ENCODE measurements around the gene CD6. TPM values are rescaled to one million over a fixed set of nuclear protein-coding genes. Genes with fewer than 3 reads are reported as not detected.

The CD6 gene
- total and polyA plus RNA-seq, 2 experiments from 2014 or later, result 0.03 TPM; not detected in 1

DNA sequence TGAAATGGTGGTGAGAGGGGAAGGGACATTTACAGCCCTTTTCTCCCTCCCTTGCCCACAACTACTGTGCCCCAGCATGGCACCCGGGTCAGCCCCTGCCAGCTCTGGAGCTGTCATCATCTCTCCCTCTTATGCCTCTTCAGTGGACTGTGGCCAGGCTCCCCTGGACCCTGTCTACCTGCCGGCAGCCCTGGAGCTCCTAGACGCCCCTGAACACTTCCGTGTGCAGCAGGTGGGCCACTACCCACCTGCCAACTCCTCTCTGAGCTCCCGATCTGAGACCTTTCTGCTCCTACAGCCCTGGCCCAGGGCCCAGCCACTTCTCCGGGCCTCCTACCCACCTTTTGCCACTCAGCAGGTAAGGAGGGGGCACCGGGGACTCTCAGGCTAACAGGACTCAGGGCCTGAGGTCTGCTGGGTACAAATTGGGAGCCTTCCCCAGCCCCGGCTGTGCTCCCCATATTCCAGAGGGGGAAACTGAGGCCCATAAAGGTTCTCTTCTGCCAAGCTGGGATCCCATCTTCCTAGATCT is 44.4 kb upstream of the CD6 start:
- Histone ChIP-seq H3K36me3 (replicated peaks; ENCODE audit: insufficient read depth, low read depth) (no peaks in the 10 kb centered on the region), H3K4me2 (no peak overlapping the region), H3K9me3 (ENCODE audit: low read depth) (no peaks in the 10 kb centered on the region), H3K4me3 (no peak overlapping the region), H3K27me3 (no peaks in the 10 kb centered on the region), H3K79me2 (peaks cover 10% of the 10 kb centered on the region), H3K27ac (no peak overlapping the region), H4K20me1 (ENCODE audit: insufficient read depth, poor library complexity, severe bottlenecking) (no peaks in the 10 kb centered on the region), H3K4me1 (ENCODE audit: insufficient read depth) (peaks cover 5% of the 10 kb centered on the region), H3K9me2 (replicated peaks; ENCODE audit: insufficient read depth) (no peaks in the 10 kb centered on the region), H2AFZ (no peak overlapping the region)
- no peak for TF ChIP-seq CTCF (IDR thresholded peaks at IDR 0.05; ENCODE audit: poor library complexity)
- 96% methylated on average over 7 of the region's 8 CpGs for WGBS (ENCODE audit: low lambda C conversion rate, missing lambda C conversion rate)
- DNase-seq (ENCODE audit: low spot score), result no peak

DNA sequence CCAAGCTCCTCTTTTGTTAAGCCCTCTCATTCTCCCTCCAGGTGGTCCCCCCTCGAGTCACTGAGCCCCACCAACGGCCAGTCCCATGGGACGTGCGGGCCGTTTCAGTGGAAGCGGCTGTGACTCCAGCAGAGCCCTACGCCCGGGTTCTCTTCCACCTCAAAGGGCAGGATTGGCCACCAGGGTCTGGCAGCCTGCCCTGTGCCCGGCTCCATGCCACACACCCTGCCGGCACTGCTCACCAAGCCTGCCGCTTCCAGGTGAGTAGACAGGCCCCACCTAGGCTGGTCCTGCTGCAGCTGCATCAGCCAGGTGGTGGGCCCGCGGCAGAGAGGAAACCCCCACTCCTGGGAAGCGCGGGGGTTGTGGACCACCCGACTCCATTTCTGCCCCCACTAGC is 43.9 kb upstream of the CD6 start:
- no peaks in the 10 kb centered on the region for H3K36me3 ChIP-seq (replicated peaks; ENCODE audit: insufficient read depth, low read depth)
- peaks cover 5% of the 10 kb centered on the region for H3K4me1 ChIP-seq (ENCODE audit: insufficient read depth)
- H3K27me3 ChIP-seq, result no peaks in the 10 kb centered on the region
- H3K4me2 ChIP-seq, result no peak overlapping the region
- H4K20me1 ChIP-seq (ENCODE audit: insufficient read depth, poor library complexity, severe bottlenecking), result no peaks in the 10 kb centered on the region
- H3K79me2 ChIP-seq, result peaks cover 10% of the 10 kb centered on the region
- H3K9me3 ChIP-seq (ENCODE audit: low read depth), result no peaks in the 10 kb centered on the region
- DNase-seq (ENCODE audit: low spot score), result no peak
- no peak overlapping the region for H3K27ac ChIP-seq
- H3K4me3 ChIP-seq, result no peak overlapping the region
- no peak overlapping the region for H2AFZ ChIP-seq
- 93% methylated on average over 16 of the region's 16 CpGs for WGBS (ENCODE audit: low lambda C conversion rate, missing lambda C conversion rate)
- no peaks in the 10 kb centered on the region for H3K9me2 ChIP-seq (replicated peaks; ENCODE audit: insufficient read depth)
- no peak for TF ChIP-seq CTCF (IDR thresholded peaks at IDR 0.05; ENCODE audit: poor library complexity)
- no peak for TF ChIP-seq EZH2 (IDR thresholded peaks at IDR 0.05; ENCODE audit: borderline replicate concordance)

- no peak overlapping the region for H3K27ac ChIP-seq
- peaks cover 10% of the 10 kb centered on the region for H3K79me2 ChIP-seq
- H3K36me3 ChIP-seq (replicated peaks; ENCODE audit: insufficient read depth, low read depth), result no peaks in the 10 kb centered on the region
- WGBS (ENCODE audit: low lambda C conversion rate, missing lambda C conversion rate), result 97% methylated on average over 19 of the region's 20 CpGs
- no peaks in the 10 kb centered on the region for H4K20me1 ChIP-seq (ENCODE audit: insufficient read depth, poor library complexity, severe bottlenecking)
- H3K9me2 ChIP-seq (replicated peaks; ENCODE audit: insufficient read depth), result no peaks in the 10 kb centered on the region
- TF ChIP-seq EZH2phosphoT487 (IDR thresholded peaks at IDR 0.05; ENCODE audit: low read depth, severe bottlenecking, unreplicated experiment), result no peak
- no peak for TF ChIP-seq EZH2 (IDR thresholded peaks at IDR 0.05; ENCODE audit: borderline replicate concordance)
- TF ChIP-seq CTCF (IDR thresholded peaks at IDR 0.05; ENCODE audit: poor library complexity), result no peak
- peaks cover 5% of the 10 kb centered on the region for H3K4me1 ChIP-seq (ENCODE audit: insufficient read depth)
- no peak overlapping the region for H2AFZ ChIP-seq
- H3K4me3 ChIP-seq, result no peak overlapping the region
- H3K27me3 ChIP-seq, result no peaks in the 10 kb centered on the region
- H3K9me3 ChIP-seq (ENCODE audit: low read depth), result no peaks in the 10 kb centered on the region
- DNase-seq (ENCODE audit: low spot score), result no peak
- no peak overlapping the region for H3K4me2 ChIP-seq
These were observed 42.9 kb upstream of the CD6 start for GRCh38 chr11:60928563-60929001.

- H4K20me1 ChIP-seq (ENCODE audit: insufficient read depth, poor library complexity, severe bottlenecking), result no peaks in the 10 kb centered on the region
- no peak overlapping the region for H3K27ac ChIP-seq
- H3K9me2 ChIP-seq (replicated peaks; ENCODE audit: insufficient read depth), result no peaks in the 10 kb centered on the region
- peaks cover 6% of the 10 kb centered on the region for H3K79me2 ChIP-seq
- H3K4me1 ChIP-seq (ENCODE audit: insufficient read depth), result no peaks in the 10 kb centered on the region
- no peaks in the 10 kb centered on the region for H3K27me3 ChIP-seq
- no peak overlapping the region for H3K4me3 ChIP-seq
- 91% methylated on average over 4 of the region's 4 CpGs for WGBS (ENCODE audit: low lambda C conversion rate, missing lambda C conversion rate)
- H2AFZ ChIP-seq, result no peak overlapping the region
- no peak for DNase-seq (ENCODE audit: low spot score)
- H3K9me3 ChIP-seq (ENCODE audit: low read depth), result no peaks in the 10 kb centered on the region
- H3K36me3 ChIP-seq (replicated peaks; ENCODE audit: insufficient read depth, low read depth), result no peaks in the 10 kb centered on the region
- no peak overlapping the region for H3K4me2 ChIP-seq
- TF ChIP-seq EZH2phosphoT487 (IDR thresholded peaks at IDR 0.05; ENCODE audit: low read depth, severe bottlenecking, unreplicated experiment) (no peak), CTCF (IDR thresholded peaks at IDR 0.05; ENCODE audit: poor library complexity) (no peak), EZH2 (IDR thresholded peaks at IDR 0.05; ENCODE audit: borderline replicate concordance) (no peak)
These were observed 41.7 kb upstream of the CD6 start for GRCh38 chr11:60929764-60930163.
